K562 (cell line): ENCODE measurements around the gene BCKDK. TPM values are rescaled to one million over a fixed set of nuclear protein-coding genes. Genes with fewer than 3 reads are reported as not detected.

Experiments used
- CBFA2T3 ChIP-seq: fragments of 450-650 bp; IDR thresholded peaks from 2 replicates; pipeline ENCODE4 v1.6.1; 2017
- CEBPB ChIP-seq: fragments of 450-650 bp; IDR thresholded peaks from 2 replicates; pipeline ENCODE4 v1.6.1; 2016; ENCODE audit warnings: missing genetic modification characterization, missing compliant biosample characterization
- CXXC5 ChIP-seq: fragments of 250-450 bp; sonication (Bioruptor Pico); IDR thresholded peaks from 2 replicates; pipeline ENCODE4 v1.8.0; 2022; ENCODE audit warnings: inconsistent platforms, mild to moderate bottlenecking, moderate library complexity
- EP400 ChIP-seq: fragments of 450-650 bp; IDR thresholded peaks from 2 replicates; pipeline ENCODE4 v1.6.1; 2017; ENCODE audit warnings: antibody characterized with exemption, mild to moderate bottlenecking, moderate library complexity
- ESRRA ChIP-seq: fragments of 450-650 bp; IDR thresholded peaks from 2 replicates; pipeline ENCODE4 v1.6.1; 2014; ENCODE audit warnings: low read depth, mild to moderate bottlenecking, moderate library complexity, borderline replicate concordance
- ETV5 ChIP-seq: sonication (generic); formaldehyde crosslinking; IDR thresholded peaks from 2 replicates; pipeline ENCODE4 v1.4.0; 2020; ENCODE audit warnings: low read depth, mild to moderate bottlenecking, missing genetic modification reagents
- FIP1L1 ChIP-seq: fragments of 200-400 bp; formaldehyde crosslinking; IDR thresholded peaks from 2 replicates; pipeline ENCODE4 v1.6.1; 2018; ENCODE audit warnings: mild to moderate bottlenecking, low read depth, low read length; ENCODE audit not compliant: poor library complexity, severe bottlenecking
- HIVEP1 ChIP-seq: fragments of 250-450 bp; sonication (Bioruptor Pico); IDR thresholded peaks from 2 replicates; pipeline ENCODE4 v1.4.0; 2020; ENCODE audit warnings: mild to moderate bottlenecking
- KDM1A ChIP-seq, 2 experiments: fragments of 450-650 bp; IDR thresholded peaks; 2 replicates each; pipeline ENCODE4 v1.6.1; 2016; ENCODE audit warnings: mild to moderate bottlenecking in 2 of 2
- KLF13 ChIP-seq: fragments of 450-650 bp; IDR thresholded peaks from 2 replicates; pipeline ENCODE4 v1.6.1; 2016; ENCODE audit warnings: missing genetic modification characterization, low read depth, mild to moderate bottlenecking, missing compliant biosample characterization, moderate library complexity, borderline replicate concordance
- KLF16 ChIP-seq: IDR thresholded peaks from 2 replicates; pipeline ENCODE4 v1.6.1; 2016; ENCODE audit warnings: antibody characterized with exemption
- PYGO2 ChIP-seq: fragments of 450-650 bp; IDR thresholded peaks from 2 replicates; pipeline ENCODE4 v1.6.1; 2016; ENCODE audit warnings: mild to moderate bottlenecking, missing genetic modification characterization, moderate library complexity, missing compliant biosample characterization
- RBBP5 ChIP-seq: fragments of 200-600 bp; sonication (generic); IDR thresholded peaks from 2 replicates; pipeline ENCODE4 v1.6.1; 2012; ENCODE audit warnings: borderline replicate concordance, mild to moderate bottlenecking, low read length, control low read depth, inconsistent platforms; ENCODE audit not compliant: insufficient read depth, poor library complexity, severe bottlenecking
- SIN3A ChIP-seq, 2 experiments: fragments of 150-350 bp in 1 of 2; IDR thresholded peaks; 2 replicates each; pipeline ENCODE4 v1.6.1; 2011 to 2016; ENCODE audit warnings: borderline replicate concordance in 2 of 2, low read depth in 2 of 2, low read length in 2 of 2, mild to moderate bottlenecking in 2 of 2, moderate library complexity in 2 of 2; ENCODE audit not compliant: control insufficient read depth in 1 of 2
- SOX6 ChIP-seq: fragments of 450-650 bp; IDR thresholded peaks from 2 replicates; pipeline ENCODE4 v1.6.1; 2014; ENCODE audit warnings: mild to moderate bottlenecking
- TEAD2 ChIP-seq: fragments of 450-650 bp; IDR thresholded peaks from 2 replicates; pipeline ENCODE4 v1.6.1; 2016; ENCODE audit warnings: missing genetic modification characterization, control low read depth, missing compliant biosample characterization
- TEAD4 ChIP-seq, 2 experiments: sonication (generic) in 1 of 2; formaldehyde crosslinking in 1 of 2; IDR thresholded peaks; 2 replicates each; pipeline versions ENCODE4 v1.6.1 to v1.8.0; 2012 to 2022; ENCODE audit warnings: borderline replicate concordance in 1 of 2, inconsistent platforms in 1 of 2, low read length in 1 of 2, mild to moderate bottlenecking in 1 of 2, missing genetic modification reagents in 1 of 2
- ZBTB17 ChIP-seq: fragments of 450-650 bp; formaldehyde crosslinking; IDR thresholded peaks from 2 replicates; pipeline ENCODE4 v1.4.0; 2020; ENCODE audit warnings: mild to moderate bottlenecking
- ZC3H11A ChIP-seq: IDR thresholded peaks from 2 replicates; pipeline ENCODE4 v1.6.1; 2012; ENCODE audit warnings: low read depth, low read length, improper control_type of control experiment
- ZKSCAN1 ChIP-seq: fragments of 150-350 bp; IDR thresholded peaks from 2 replicates; pipeline ENCODE4 v1.6.1; 2016; ENCODE audit warnings: low read depth, low read length
- ZNF212 ChIP-seq: fragments of 450-650 bp; formaldehyde crosslinking; IDR thresholded peaks from 2 replicates; pipeline ENCODE4 v1.4.0; 2020; ENCODE audit warnings: mild to moderate bottlenecking
- ZNF764 ChIP-seq: fragments of 250-450 bp; sonication (Bioruptor Pico); IDR thresholded peaks from 2 replicates; pipeline ENCODE4 v1.4.0; 2020; ENCODE audit warnings: low read depth, mild to moderate bottlenecking, moderate library complexity
- polyA plus RNA-seq, 8 experiments: library from polyadenylated mRNA; depleted of rRNA in 4 of 8; stranded (reverse) in 5 of 8; unstranded in 3 of 8; fragments of >200 nt; fragmentation: Nextera tagmentation in 2 of 8; fragmentation: Illumina TruSeq in 1 of 8; extraction: Ambion mirVana in 2 of 8; extraction: Trizol in 1 of 8; gene quantifications; 2 replicates each; pipeline versions ENCODE4 v1.2.1 to v1.2.3, GENCODE V29; 2011 to 2014; ENCODE audit warnings: inconsistent platforms in 1 of 8, missing spikeins in 1 of 8
- total RNA-seq, 7 experiments: library from RNA; depleted of rRNA in 6 of 7; stranded (reverse); fragments of >200 nt in 6 of 7; fragmentation: Illumina TruSeq in 2 of 7; extraction: Trizol in 2 of 7; gene quantifications; 2 replicates each; pipeline versions ENCODE4 v1.2.1 to v1.2.3, GENCODE V29; 2011 to 2021; ENCODE audit warnings: low replicate concordance in 1 of 7
- TF ChIP-seq, protein P1 (sequence below), 2 experiments: fragments of 450-650 bp in 1 of 2; IDR thresholded peaks; 2 replicates each; pipeline ENCODE4 v1.6.1; 2011 to 2017; ENCODE audit warnings: low read depth in 2 of 2, antibody characterized with exemption in 1 of 2, borderline replicate concordance in 1 of 2, low read length in 1 of 2, mild to moderate bottlenecking in 1 of 2, mixed read lengths in 1 of 2; ENCODE audit not compliant: control insufficient read depth in 1 of 2
- TF ChIP-seq, protein P2 (sequence below): fragments of 250-450 bp; sonication (Bioruptor Pico); IDR thresholded peaks from 2 replicates; pipeline ENCODE4 v1.4.0; 2020; ENCODE audit warnings: mild to moderate bottlenecking

The BCKDK gene
- total and polyA plus RNA-seq, 9 of the 15 experiments (the other 6 are each of a cell fraction or from before 2014, with no cell fraction given), result 0.58 to 34.8 (median 13.1) TPM

DNA sequence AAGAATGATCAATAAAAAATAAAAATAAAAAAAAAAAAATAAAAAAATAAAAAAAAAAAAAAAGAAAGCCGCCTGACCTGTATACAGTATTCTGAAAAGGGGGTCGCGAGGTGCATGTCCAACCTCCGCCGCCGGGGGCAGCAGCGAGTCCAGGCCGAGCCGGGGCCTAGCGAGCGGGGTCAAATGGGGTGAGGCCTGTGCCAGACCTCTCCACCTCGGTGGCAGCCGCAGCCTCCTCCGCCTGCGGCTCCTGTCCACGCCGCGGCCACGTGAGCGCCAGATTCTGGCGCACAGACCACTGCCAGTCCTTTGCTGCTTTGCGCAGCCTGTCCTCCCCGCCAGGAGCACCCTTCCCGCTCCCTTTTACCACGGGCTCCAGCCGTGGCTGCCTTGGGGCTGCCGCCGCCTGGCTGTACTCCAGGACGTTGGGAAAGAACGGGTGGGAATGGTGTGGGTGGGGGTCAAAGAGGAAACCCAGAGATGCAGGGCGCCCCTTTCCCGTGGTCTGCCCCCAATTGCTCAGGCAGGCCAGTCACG, 2.4 kb upstream of the BCKDK start (continued):
- peak; percentile 51; the same call in 1 of the 2 replicates for TF ChIP-seq ETV5 (CRISPR knock-in tag)
- 0 out of 2 replicates have a peak, but pooled peaks have one; percentile 54 for TF ChIP-seq KLF13 (tag)
- no peak for TF ChIP-seq PYGO2
- peak; percentile 29; the same call in 1 of the 2 replicates for TF ChIP-seq KLF16
- TF ChIP-seq, protein P1, sequence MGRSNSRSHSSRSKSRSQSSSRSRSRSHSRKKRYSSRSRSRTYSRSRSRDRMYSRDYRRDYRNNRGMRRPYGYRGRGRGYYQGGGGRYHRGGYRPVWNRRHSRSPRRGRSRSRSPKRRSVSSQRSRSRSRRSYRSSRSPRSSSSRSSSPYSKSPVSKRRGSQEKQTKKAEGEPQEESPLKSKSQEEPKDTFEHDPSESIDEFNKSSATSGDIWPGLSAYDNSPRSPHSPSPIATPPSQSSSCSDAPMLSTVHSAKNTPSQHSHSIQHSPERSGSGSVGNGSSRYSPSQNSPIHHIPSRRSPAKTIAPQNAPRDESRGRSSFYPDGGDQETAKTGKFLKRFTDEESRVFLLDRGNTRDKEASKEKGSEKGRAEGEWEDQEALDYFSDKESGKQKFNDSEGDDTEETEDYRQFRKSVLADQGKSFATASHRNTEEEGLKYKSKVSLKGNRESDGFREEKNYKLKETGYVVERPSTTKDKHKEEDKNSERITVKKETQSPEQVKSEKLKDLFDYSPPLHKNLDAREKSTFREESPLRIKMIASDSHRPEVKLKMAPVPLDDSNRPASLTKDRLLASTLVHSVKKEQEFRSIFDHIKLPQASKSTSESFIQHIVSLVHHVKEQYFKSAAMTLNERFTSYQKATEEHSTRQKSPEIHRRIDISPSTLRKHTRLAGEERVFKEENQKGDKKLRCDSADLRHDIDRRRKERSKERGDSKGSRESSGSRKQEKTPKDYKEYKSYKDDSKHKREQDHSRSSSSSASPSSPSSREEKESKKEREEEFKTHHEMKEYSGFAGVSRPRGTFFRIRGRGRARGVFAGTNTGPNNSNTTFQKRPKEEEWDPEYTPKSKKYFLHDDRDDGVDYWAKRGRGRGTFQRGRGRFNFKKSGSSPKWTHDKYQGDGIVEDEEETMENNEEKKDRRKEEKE (IDR thresholded peaks at IDR 0.05; ENCODE audit: borderline replicate concordance in 1 of 2, control insufficient read depth in 1 of 2, low read depth in 2 of 2, low read length in 1 of 2), result peak in 1 of 2 experiments; percentile 84; a peak in 1 of 4 replicates
- TF ChIP-seq ZNF212 (CRISPR knock-in tag), result no peak
- TF ChIP-seq SIN3A (IDR thresholded peaks at IDR 0.05; ENCODE audit: borderline replicate concordance in 2 of 2, control insufficient read depth in 1 of 2, low read depth in 2 of 2, low read length in 2 of 2), result peak in 1 of 2 experiments; percentile 49; a peak in 1 of 4 replicates
- peak in 1 of 2 experiments; percentile 62; a peak in 1 of 4 replicates for TF ChIP-seq KDM1A (IDR thresholded peaks at IDR 0.05)
- peak; percentile 86 for TF ChIP-seq RBBP5
- TF ChIP-seq ZBTB17 (CRISPR knock-in tag), result peak; percentile 47; the same call in 1 of the 2 replicates
- TF ChIP-seq SOX6, result peak; percentile 70
- TF ChIP-seq ZC3H11A, result no peak
- TF ChIP-seq TEAD4 (IDR thresholded peaks at IDR 0.05; ENCODE audit: low read length), result peak; percentile 42
- TF ChIP-seq TEAD4 (CRISPR knock-in tag; IDR thresholded peaks at IDR 0.05; ENCODE audit: borderline replicate concordance), result no peak
- peak; percentile 91 for TF ChIP-seq CXXC5 (CRISPR knock-in tag)
- peak; percentile 92 for TF ChIP-seq ZKSCAN1
- TF ChIP-seq CBFA2T3, result 0 out of 2 replicates have a peak, but pooled peaks have one; percentile 21
- peak; percentile 86 for TF ChIP-seq EP400
- TF ChIP-seq CEBPB (tag), result peak; percentile 34; the same call in 1 of the 2 replicates
- no peak for TF ChIP-seq HIVEP1 (CRISPR knock-in tag)
- TF ChIP-seq, protein P2, sequence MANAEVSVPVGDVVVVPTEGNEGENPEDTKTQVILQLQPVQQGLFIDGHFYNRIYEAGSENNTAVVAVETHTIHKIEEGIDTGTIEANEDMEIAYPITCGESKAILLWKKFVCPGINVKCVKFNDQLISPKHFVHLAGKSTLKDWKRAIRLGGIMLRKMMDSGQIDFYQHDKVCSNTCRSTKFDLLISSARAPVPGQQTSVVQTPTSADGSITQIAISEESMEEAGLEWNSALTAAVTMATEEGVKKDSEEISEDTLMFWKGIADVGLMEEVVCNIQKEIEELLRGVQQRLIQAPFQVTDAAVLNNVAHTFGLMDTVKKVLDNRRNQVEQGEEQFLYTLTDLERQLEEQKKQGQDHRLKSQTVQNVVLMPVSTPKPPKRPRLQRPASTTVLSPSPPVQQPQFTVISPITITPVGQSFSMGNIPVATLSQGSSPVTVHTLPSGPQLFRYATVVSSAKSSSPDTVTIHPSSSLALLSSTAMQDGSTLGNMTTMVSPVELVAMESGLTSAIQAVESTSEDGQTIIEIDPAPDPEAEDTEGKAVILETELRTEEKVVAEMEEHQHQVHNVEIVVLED, result peak; percentile 36
- TF ChIP-seq ZNF764 (CRISPR knock-in tag), result no peak
- TF ChIP-seq TEAD2 (tag), result 0 out of 2 replicates have a peak, but pooled peaks have one; percentile 37
- peak; percentile 73 for TF ChIP-seq FIP1L1
- peak; percentile 82; the same call in 1 of the 2 replicates for TF ChIP-seq ESRRA
